ENCODE data around the gene AATF.

Gene AATF

GRCh38 chr17:37081287-37081686 lies 132.5 kb downstream of the AATF start:
- no peak for DNase-seq (ENCODE audit: low read depth in 2 of 2)

GRCh38 chr17:37082311-37082860 lies 133.6 kb downstream of the AATF start:
- no peak for DNase-seq (ENCODE audit: low read depth in 2 of 2)

- no peak for DNase-seq (ENCODE audit: low read depth in 2 of 2)
Measured at GRCh38 chr17:37082985-37083384, 134.2 kb downstream of the AATF start.

GRCh38 chr17:37083456-37083855 lies 134.7 kb downstream of the AATF start:
- no peak for DNase-seq (ENCODE audit: low read depth in 2 of 2)

- no peak for DNase-seq (ENCODE audit: low read depth in 2 of 2)
Measured at GRCh38 chr17:37084372-37084771, 135.6 kb downstream of the AATF start.

GRCh38 chr17:37086334-37086733 lies 137.6 kb downstream of the AATF start:
- no peak for DNase-seq (ENCODE audit: low read depth in 2 of 2)

- no peak for DNase-seq (ENCODE audit: low read depth in 2 of 2)
Measured at GRCh38 chr17:37086948-37087347, 138.2 kb downstream of the AATF start.

- no peak for DNase-seq (ENCODE audit: low read depth in 2 of 2)
Measured at GRCh38 chr17:37087683-37088082, 138.9 kb downstream of the AATF start.

GRCh38 chr17:37088459-37088858 lies 139.7 kb downstream of the AATF start:
- DNase-seq (ENCODE audit: low read depth in 2 of 2): no peak

- DNase-seq (ENCODE audit: low read depth in 2 of 2): no peak
Measured at GRCh38 chr17:37088913-37089312, 140.2 kb downstream of the AATF start.

- peak; percentile 32 to 33 for DNase-seq (ENCODE audit: low read depth in 2 of 2)
Measured at GRCh38 chr17:37089956-37090355, 141.2 kb downstream of the AATF start.

GRCh38 chr17:37090941-37091340 lies 142.2 kb downstream of the AATF start:
- no peak for DNase-seq (ENCODE audit: low read depth in 2 of 2)

- no peak for DNase-seq (ENCODE audit: low read depth in 2 of 2)
Measured at GRCh38 chr17:37092071-37092470, 143.3 kb downstream of the AATF start.

GRCh38 chr17:37092701-37093100 lies 143.9 kb downstream of the AATF start:
- no peak for DNase-seq (ENCODE audit: low read depth in 2 of 2)

GRCh38 chr17:37094391-37094790 lies 145.6 kb downstream of the AATF start:
- no peak for DNase-seq (ENCODE audit: low read depth in 2 of 2)

- no peak for DNase-seq (ENCODE audit: low read depth in 2 of 2)
Measured at GRCh38 chr17:37096071-37096470, 147.3 kb downstream of the AATF start.

- DNase-seq (ENCODE audit: low read depth in 2 of 2): no peak
Measured at GRCh38 chr17:37097154-37097553, 148.4 kb downstream of the AATF start.

GRCh38 chr17:37098152-37098551 lies 149.4 kb downstream of the AATF start:
- DNase-seq (ENCODE audit: low read depth in 2 of 2): no peak

GRCh38 chr17:37098910-37099664 lies 150.3 kb downstream of the AATF start:
- no peak for DNase-seq (ENCODE audit: low read depth in 2 of 2)

- DNase-seq (ENCODE audit: low read depth in 2 of 2): no peak
Measured at GRCh38 chr17:37100231-37100630, 151.5 kb downstream of the AATF start.

GRCh38 chr17:37101306-37101705 lies 152.6 kb downstream of the AATF start:
- DNase-seq (ENCODE audit: low read depth in 2 of 2): no peak

- DNase-seq (ENCODE audit: low read depth in 2 of 2): no peak
Measured at GRCh38 chr17:37103231-37103630, 154.5 kb downstream of the AATF start.

- DNase-seq (ENCODE audit: low read depth in 2 of 2): no peak
Measured at GRCh38 chr17:37106049-37106448, 157.3 kb downstream of the AATF start.
